K562 (cell line): ENCODE measurements around the gene FIZ1. TPM values are rescaled to one million over a fixed set of nuclear protein-coding genes. Genes with fewer than 3 reads are reported as not detected.

Source experiments
- CBFA2T2 ChIP-seq: fragments of 450-650 bp; conservative IDR thresholded peaks from 2 replicates; pipeline ENCODE4 v1.6.1; 2017; ENCODE audit warnings: mild to moderate bottlenecking
- CBX5 ChIP-seq: IDR thresholded peaks from 2 replicates; pipeline ENCODE4 v1.6.1; 2014; ENCODE audit warnings: low read depth, borderline replicate concordance
- CREBBP ChIP-seq: IDR thresholded peaks from one replicate; pipeline ENCODE4 v1.6.1; 2012; ENCODE audit warnings: low read depth, mild to moderate bottlenecking, control low read depth, inconsistent platforms, low read length
- ETV6 ChIP-seq, 3 experiments: fragments of 150-350 bp in 1 of 3; sonication (generic) in 1 of 3; formaldehyde crosslinking in 1 of 3; IDR thresholded peaks; 2 replicates each; pipeline versions ENCODE4 v1.6.1 to v1.8.0; 2014 to 2022; ENCODE audit warnings: borderline replicate concordance in 2 of 3, low read depth in 2 of 3, antibody characterized with exemption in 1 of 3, low read length in 1 of 3, mild to moderate bottlenecking in 1 of 3, missing genetic modification reagents in 1 of 3
- FIP1L1 ChIP-seq: fragments of 200-400 bp; formaldehyde crosslinking; IDR thresholded peaks from 2 replicates; pipeline ENCODE4 v1.6.1; 2018; ENCODE audit warnings: mild to moderate bottlenecking, low read depth, low read length; ENCODE audit not compliant: poor library complexity, severe bottlenecking
- GABPB2 ChIP-seq: fragments of 250-450 bp; sonication (Bioruptor Pico); conservative IDR thresholded peaks from 2 replicates; pipeline ENCODE4 v1.5.1; 2021; ENCODE audit warnings: mild to moderate bottlenecking
- GATAD2B ChIP-seq: fragments of 450-650 bp; IDR thresholded peaks from 2 replicates; pipeline ENCODE4 v1.6.1; 2017; ENCODE audit warnings: mild to moderate bottlenecking, borderline replicate concordance
- GTF2A2 ChIP-seq: IDR thresholded peaks from 2 replicates; pipeline ENCODE4 v1.6.1; 2016; ENCODE audit warnings: mild to moderate bottlenecking, missing genetic modification characterization, missing compliant biosample characterization
- HDAC3 ChIP-seq: fragments of 450-650 bp; IDR thresholded peaks from 2 replicates; pipeline ENCODE4 v1.6.1; 2018; ENCODE audit warnings: borderline replicate concordance, mild to moderate bottlenecking, moderate library complexity; ENCODE audit not compliant: partially characterized antibody
- HES1 ChIP-seq: fragments of 450-650 bp; IDR thresholded peaks from 2 replicates; pipeline ENCODE4 v1.6.1; 2016; ENCODE audit warnings: low read depth, mild to moderate bottlenecking, moderate library complexity
- MAFG ChIP-seq: fragments of 450-650 bp; conservative IDR thresholded peaks from 2 replicates; pipeline ENCODE4 v1.6.1; 2016; ENCODE audit warnings: missing genetic modification characterization, missing compliant biosample characterization
- MCM5 ChIP-seq: fragments of 450-650 bp; IDR thresholded peaks from 2 replicates; pipeline ENCODE4 v1.6.1; 2016; ENCODE audit warnings: low read depth
- NFE2 ChIP-seq: IDR thresholded peaks from 2 replicates; pipeline ENCODE4 v1.6.1; 2014; ENCODE audit warnings: antibody characterized with exemption, low read depth
- PHF8 ChIP-seq: fragments of 200-600 bp; sonication (generic); IDR thresholded peaks from 2 replicates; pipeline ENCODE4 v1.6.1; 2012; ENCODE audit warnings: mixed run types, mild to moderate bottlenecking, inconsistent platforms, low read length, moderate library complexity, borderline replicate concordance
- PTTG1 ChIP-seq: fragments of 450-650 bp; IDR thresholded peaks from 2 replicates; pipeline ENCODE4 v1.6.1; 2016; ENCODE audit warnings: low read depth, mild to moderate bottlenecking, missing genetic modification characterization, missing compliant biosample characterization
- RFX5 ChIP-seq: IDR thresholded peaks from 2 replicates; pipeline ENCODE4 v1.6.1; 2011; ENCODE audit warnings: low read depth, mild to moderate bottlenecking, improper control_type of control experiment, low read length
- SMARCB1 ChIP-seq: IDR thresholded peaks from 2 replicates; pipeline ENCODE4 v1.6.1; 2011; ENCODE audit warnings: improper control_type of control experiment, low read depth; ENCODE audit not compliant: insufficient read length
- STAT6 ChIP-seq: sonication (generic); formaldehyde crosslinking; IDR thresholded peaks from 2 replicates; pipeline ENCODE4 v1.8.1; 2023; ENCODE audit warnings: mild to moderate bottlenecking, missing genetic modification reagents
- ZBTB7A ChIP-seq: IDR thresholded peaks from 2 replicates; pipeline ENCODE4 v1.6.1; 2011; ENCODE audit warnings: low read depth, mild to moderate bottlenecking, low read length, moderate library complexity, borderline replicate concordance; ENCODE audit not compliant: control insufficient read depth
- ZC3H4 ChIP-seq: sonication (generic); formaldehyde crosslinking; IDR thresholded peaks from 2 replicates; pipeline ENCODE4 v1.9.0; 2021; ENCODE audit warnings: missing genetic modification reagents, borderline replicate concordance
- ZKSCAN3 ChIP-seq: fragments of 250-450 bp; sonication (Bioruptor Pico); IDR thresholded peaks from 2 replicates; pipeline ENCODE4 v1.4.0; 2020
- ZNF121 ChIP-seq: sonication (generic); formaldehyde crosslinking; conservative IDR thresholded peaks from 2 replicates; pipeline ENCODE4 v1.8.0; 2022; ENCODE audit warnings: missing genetic modification reagents
- ZNF133 ChIP-seq: fragments of 250-450 bp; sonication (Bioruptor Pico); IDR thresholded peaks from 2 replicates; pipeline ENCODE4 v1.4.0; 2020; ENCODE audit warnings: mild to moderate bottlenecking
- ZNF445 ChIP-seq: fragments of 250-450 bp; sonication (Bioruptor Pico); IDR thresholded peaks from 2 replicates; pipeline ENCODE4 v1.4.0; 2020; ENCODE audit warnings: low read depth, mild to moderate bottlenecking, moderate library complexity
- ZNF584 ChIP-seq: fragments of 200-800 bp; sonication (Bioruptor generic); IDR thresholded peaks from 2 replicates; pipeline ENCODE4 v1.6.1; 2016; ENCODE audit warnings: low read depth, mild to moderate bottlenecking, missing genetic modification characterization, missing compliant biosample characterization
- ZNF780A ChIP-seq: fragments of 250-450 bp; sonication (Bioruptor Pico); IDR thresholded peaks from 2 replicates; pipeline ENCODE4 v1.5.0; 2021; ENCODE audit warnings: mild to moderate bottlenecking
- ZSCAN32 ChIP-seq: fragments of 450-650 bp; formaldehyde crosslinking; IDR thresholded peaks from 2 replicates; pipeline ENCODE4 v1.4.0; 2020; ENCODE audit warnings: mild to moderate bottlenecking, moderate library complexity
- polyA plus RNA-seq, 8 experiments: library from polyadenylated mRNA; depleted of rRNA in 4 of 8; stranded (reverse) in 5 of 8; unstranded in 3 of 8; fragments of >200 nt; fragmentation: Nextera tagmentation in 2 of 8; fragmentation: Illumina TruSeq in 1 of 8; extraction: Ambion mirVana in 2 of 8; extraction: Trizol in 1 of 8; gene quantifications; 2 replicates each; pipeline versions ENCODE4 v1.2.1 to v1.2.3, GENCODE V29; 2011 to 2014; ENCODE audit warnings: inconsistent platforms in 1 of 8, missing spikeins in 1 of 8
- total RNA-seq, 7 experiments: library from RNA; depleted of rRNA in 6 of 7; stranded (reverse); fragments of >200 nt in 6 of 7; fragmentation: Illumina TruSeq in 2 of 7; extraction: Trizol in 2 of 7; gene quantifications; 2 replicates each; pipeline versions ENCODE4 v1.2.1 to v1.2.3, GENCODE V29; 2011 to 2021; ENCODE audit warnings: low replicate concordance in 1 of 7

Gene FIZ1
- total and polyA plus RNA-seq, 9 of the 15 experiments (the other 6 are each of a cell fraction or from before 2014, with no cell fraction given), result 0.79 to 17.5 (median 5.5) TPM

- no peak for TF ChIP-seq ZNF780A (CRISPR knock-in tag)
- TF ChIP-seq ZC3H4 (CRISPR knock-in tag), result no peak
- TF ChIP-seq ETV6 (IDR thresholded peaks at IDR 0.05; ENCODE audit: borderline replicate concordance in 1 of 2, low read depth in 2 of 2, low read length in 1 of 2), result no peak
- TF ChIP-seq ETV6 (CRISPR knock-in tag; IDR thresholded peaks at IDR 0.05; ENCODE audit: borderline replicate concordance), result no peak
- no peak for TF ChIP-seq CBX5
- no peak for TF ChIP-seq HDAC3
- TF ChIP-seq HES1, result no peak
- TF ChIP-seq ZBTB7A, result peak; percentile 84
- no peak for TF ChIP-seq ZNF133 (CRISPR knock-in tag)
- no peak for TF ChIP-seq ZSCAN32 (CRISPR knock-in tag)
- TF ChIP-seq GABPB2, result no peak
- TF ChIP-seq FIP1L1, result no peak
- no peak for TF ChIP-seq ZNF121 (CRISPR knock-in tag)
- no peak for TF ChIP-seq MCM5
- no peak for TF ChIP-seq CREBBP
- TF ChIP-seq ZKSCAN3 (CRISPR knock-in tag), result no peak
- TF ChIP-seq GATAD2B, result no peak
- TF ChIP-seq STAT6 (CRISPR knock-in tag), result peak; percentile 86; the same call in 1 of the 2 replicates
- TF ChIP-seq SMARCB1, result no peak
- no peak for TF ChIP-seq RFX5
- TF ChIP-seq NFE2, result no peak
- no peak for TF ChIP-seq CBFA2T2
- TF ChIP-seq ZNF584 (CRISPR knock-in tag), result peak; percentile 97
- 0 out of 2 replicates have a peak, but pooled peaks have one; percentile 38 for TF ChIP-seq PTTG1
- peak; percentile 44; the same call in 1 of the 2 replicates for TF ChIP-seq PHF8
- TF ChIP-seq MAFG, result no peak
- no peak for TF ChIP-seq GTF2A2
- TF ChIP-seq ZNF445 (CRISPR knock-in tag), result no peak
These were observed 735 bp upstream of the FIZ1 start, which contains the start of gene ZNF524 (continued) for GRCh38 chr19:55599842-55600661.
